GM12875 (cell line): ENCODE results near the gene TTL.

Experiments used
- H3K4me3 ChIP-seq: one replicate; pipeline ENCODE4 v1.5.1; 2011; ENCODE audit warnings: low read depth, low read length, control low read depth
- TF ChIP-seq, protein P1 (sequence below): IDR thresholded peaks from 2 replicates; pipeline ENCODE4 v1.5.1; 2011; ENCODE audit warnings: low read depth, mild to moderate bottlenecking, control low read depth, inconsistent platforms, low read length, moderate library complexity, borderline replicate concordance; ENCODE audit not compliant: insufficient read depth

The TTL gene

DNA sequence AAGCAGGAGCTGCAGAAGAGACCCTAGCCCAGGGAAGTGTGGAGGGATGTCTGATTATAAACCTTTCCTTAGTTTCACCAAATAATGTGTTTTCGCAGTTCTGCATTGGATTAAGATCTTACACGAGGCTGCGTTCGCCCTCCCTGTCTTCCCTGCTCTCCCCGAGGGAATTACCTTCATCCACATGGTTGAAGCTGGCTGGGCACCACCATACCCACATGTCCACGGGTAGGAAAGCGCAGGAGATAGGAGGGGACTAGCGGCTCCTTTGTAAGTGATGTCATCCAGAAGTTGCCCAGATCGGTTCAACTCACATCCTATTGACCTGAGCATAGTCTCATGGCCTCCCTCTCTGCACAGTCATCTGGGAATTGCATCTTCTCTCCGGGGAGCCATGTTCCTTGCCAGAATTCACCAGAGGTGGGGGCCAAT, 1.1 kb downstream of the TTL start:
- H3K4me3 ChIP-seq: peak overlapping the region; percentile 72
- TF ChIP-seq, protein P1, sequence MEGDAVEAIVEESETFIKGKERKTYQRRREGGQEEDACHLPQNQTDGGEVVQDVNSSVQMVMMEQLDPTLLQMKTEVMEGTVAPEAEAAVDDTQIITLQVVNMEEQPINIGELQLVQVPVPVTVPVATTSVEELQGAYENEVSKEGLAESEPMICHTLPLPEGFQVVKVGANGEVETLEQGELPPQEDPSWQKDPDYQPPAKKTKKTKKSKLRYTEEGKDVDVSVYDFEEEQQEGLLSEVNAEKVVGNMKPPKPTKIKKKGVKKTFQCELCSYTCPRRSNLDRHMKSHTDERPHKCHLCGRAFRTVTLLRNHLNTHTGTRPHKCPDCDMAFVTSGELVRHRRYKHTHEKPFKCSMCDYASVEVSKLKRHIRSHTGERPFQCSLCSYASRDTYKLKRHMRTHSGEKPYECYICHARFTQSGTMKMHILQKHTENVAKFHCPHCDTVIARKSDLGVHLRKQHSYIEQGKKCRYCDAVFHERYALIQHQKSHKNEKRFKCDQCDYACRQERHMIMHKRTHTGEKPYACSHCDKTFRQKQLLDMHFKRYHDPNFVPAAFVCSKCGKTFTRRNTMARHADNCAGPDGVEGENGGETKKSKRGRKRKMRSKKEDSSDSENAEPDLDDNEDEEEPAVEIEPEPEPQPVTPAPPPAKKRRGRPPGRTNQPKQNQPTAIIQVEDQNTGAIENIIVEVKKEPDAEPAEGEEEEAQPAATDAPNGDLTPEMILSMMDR: no peak

GRCh38 chr2:112483831-112484230, 1.9 kb downstream of the TTL start:
- TF ChIP-seq, protein P1: no peak
- no peak overlapping the region for H3K4me3 ChIP-seq

DNA sequence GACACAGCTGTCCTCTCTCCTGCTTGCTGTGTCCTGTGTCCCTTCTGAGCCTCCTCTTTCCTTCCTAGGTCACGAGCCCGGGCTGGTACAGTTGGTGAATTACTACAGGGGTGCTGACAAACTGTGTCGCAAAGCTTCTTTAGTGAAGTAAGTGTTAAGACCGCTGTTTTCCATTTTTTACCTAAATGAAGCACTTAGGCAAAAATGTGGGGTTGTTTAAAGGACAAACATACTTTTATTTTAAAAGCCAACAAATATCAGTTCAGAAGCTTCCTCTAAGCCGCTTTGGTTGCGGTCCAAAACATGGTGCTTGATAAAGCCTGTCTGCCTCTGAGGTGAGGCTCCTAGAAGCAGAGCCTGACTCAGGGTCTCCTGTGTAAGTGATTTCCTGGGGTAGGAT, 3.9 kb downstream of the TTL start:
- TF ChIP-seq, protein P1: no peak
- no peak overlapping the region for H3K4me3 ChIP-seq

- TF ChIP-seq, protein P1: no peak
- no peak overlapping the region for H3K4me3 ChIP-seq
Observed at GRCh38 chr2:112486895-112487294, 4.9 kb downstream of the TTL start.

DNA sequence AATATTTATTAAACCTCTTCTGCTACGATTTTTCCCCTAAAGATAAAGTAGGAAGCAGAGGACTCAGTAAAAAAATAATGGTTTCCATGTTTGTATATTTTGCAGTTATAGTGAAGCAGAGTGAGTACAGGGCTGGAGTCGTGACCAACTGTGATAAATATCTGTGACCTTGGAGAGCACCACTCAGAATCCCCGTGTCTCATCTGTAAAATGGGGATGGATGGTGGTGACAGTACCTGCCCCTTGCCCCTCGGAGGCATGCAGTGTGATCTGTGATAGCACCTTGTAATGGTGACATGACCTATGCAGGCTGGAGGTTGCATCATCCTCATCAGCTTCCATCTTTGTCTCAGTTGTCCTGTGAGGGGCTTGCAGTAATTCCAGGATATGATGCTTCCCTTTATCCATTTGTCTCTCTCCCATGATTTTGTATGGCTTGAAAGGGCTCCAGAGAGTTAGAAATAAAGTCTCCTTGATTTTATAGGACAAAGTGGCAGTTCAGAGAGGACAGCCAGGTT, 5.5 kb downstream of the TTL start:
- TF ChIP-seq, protein P1: no peak

DNA sequence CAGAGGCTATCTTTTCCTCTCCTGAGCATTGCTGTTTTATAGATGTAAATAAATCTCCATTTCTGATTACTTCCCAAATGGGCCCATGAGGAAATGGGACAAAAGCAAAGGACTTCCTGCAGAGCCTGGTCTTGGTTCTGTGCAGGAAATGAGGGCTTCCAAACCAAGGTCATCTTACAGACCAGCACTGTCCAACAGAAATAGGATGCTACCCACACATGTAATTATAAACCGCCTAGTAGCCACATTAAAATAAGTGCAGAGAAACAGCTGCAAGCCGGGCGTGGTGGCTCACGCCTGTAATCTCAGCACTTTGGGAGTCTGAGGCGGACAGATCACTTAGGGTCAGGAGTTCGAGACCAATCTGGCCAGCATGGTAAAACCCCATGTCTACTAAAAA, 6.2 kb downstream of the TTL start:
- TF ChIP-seq, protein P1: no peak
- H3K4me3 ChIP-seq: no peak overlapping the region

More for the DNA sequence above, 5.5 kb downstream of the TTL start:
- H3K4me3 ChIP-seq: no peak overlapping the region

DNA sequence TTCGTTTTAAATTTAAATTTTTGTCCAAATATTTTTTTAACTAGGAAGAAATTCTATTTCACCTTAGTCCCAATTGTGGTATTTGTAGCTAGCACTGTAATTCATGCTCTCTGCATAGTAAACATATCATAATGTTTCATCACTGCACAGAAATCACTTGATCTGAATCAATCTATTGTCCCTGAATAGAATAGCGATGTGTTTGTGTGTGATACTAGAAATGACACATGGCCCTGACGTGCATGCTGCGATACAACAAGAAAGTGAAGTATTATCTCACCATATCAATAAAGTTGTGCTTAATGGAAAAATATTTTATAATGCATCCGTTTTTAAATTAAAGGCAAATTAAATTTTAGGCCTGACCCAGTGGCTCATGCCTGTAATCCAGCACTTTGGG, 10.0 kb downstream of the TTL start:
- H3K4me3 ChIP-seq: no peak overlapping the region
- TF ChIP-seq, protein P1: no peak
